ENCODE results near the gene MAD2L1.

MAD2L1 gene

GRCh38 chr4:120049732-120050494 lies 16.7 kb downstream of the MAD2L1 start:
- H3K9ac ChIP-seq (ENCODE audit: low read length): no peak overlapping the region
- peaks cover 19% of the 10 kb centered on the region for H3K36me3 ChIP-seq (replicated peaks; ENCODE audit: low read depth, low read length)
- no peak for TF ChIP-seq EZH2phosphoT487 (IDR thresholded peaks at IDR 0.05; ENCODE audit: low read depth)
- peak; percentile 82 for TF ChIP-seq CTCF (IDR thresholded peaks at IDR 0.05; ENCODE audit: low read depth, low read length)
- H3K4me2 ChIP-seq (ENCODE audit: low read length): no peak overlapping the region
- H3K79me2 ChIP-seq (ENCODE audit: low read length): no peaks in the 10 kb centered on the region
- H3K4me1 ChIP-seq (ENCODE audit: low read length): peaks cover 20% of the 10 kb centered on the region
- no peak overlapping the region for H3K27ac ChIP-seq (ENCODE audit: low read length)
- H3K9me3 ChIP-seq (ENCODE audit: insufficient read depth, low read length): no peaks in the 10 kb centered on the region
- H3K27me3 ChIP-seq (ENCODE audit: low read depth, low read length): no peaks in the 10 kb centered on the region
- no peak overlapping the region for H3K4me3 ChIP-seq (ENCODE audit: low read length)
- H4K20me1 ChIP-seq (ENCODE audit: insufficient read depth, low read length): peaks cover 15% of the 10 kb centered on the region
- no peak overlapping the region for H2AFZ ChIP-seq (ENCODE audit: low read depth, low read length)

GRCh38 chr4:120043828-120044227 lies 22.8 kb downstream of the MAD2L1 start:
- H3K27me3 ChIP-seq (ENCODE audit: low read depth, low read length): no peaks in the 10 kb centered on the region
- H3K27ac ChIP-seq (ENCODE audit: low read length): no peak overlapping the region
- H3K4me2 ChIP-seq (ENCODE audit: low read length): no peak overlapping the region
- no peak overlapping the region for H2AFZ ChIP-seq (ENCODE audit: low read depth, low read length)
- H3K9ac ChIP-seq (ENCODE audit: low read length): no peak overlapping the region
- H3K4me1 ChIP-seq (ENCODE audit: low read length): no peaks in the 10 kb centered on the region
- H3K79me2 ChIP-seq (ENCODE audit: low read length): no peaks in the 10 kb centered on the region
- TF ChIP-seq EZH2phosphoT487 (IDR thresholded peaks at IDR 0.05; ENCODE audit: low read depth) (no peak), CTCF (IDR thresholded peaks at IDR 0.05; ENCODE audit: low read depth, low read length) (no peak)
- H3K4me3 ChIP-seq (ENCODE audit: low read length): no peak overlapping the region
- H4K20me1 ChIP-seq (ENCODE audit: insufficient read depth, low read length): no peaks in the 10 kb centered on the region
- no peaks in the 10 kb centered on the region for H3K9me3 ChIP-seq (ENCODE audit: insufficient read depth, low read length)
- H3K36me3 ChIP-seq (replicated peaks; ENCODE audit: low read depth, low read length): no peaks in the 10 kb centered on the region

DNA sequence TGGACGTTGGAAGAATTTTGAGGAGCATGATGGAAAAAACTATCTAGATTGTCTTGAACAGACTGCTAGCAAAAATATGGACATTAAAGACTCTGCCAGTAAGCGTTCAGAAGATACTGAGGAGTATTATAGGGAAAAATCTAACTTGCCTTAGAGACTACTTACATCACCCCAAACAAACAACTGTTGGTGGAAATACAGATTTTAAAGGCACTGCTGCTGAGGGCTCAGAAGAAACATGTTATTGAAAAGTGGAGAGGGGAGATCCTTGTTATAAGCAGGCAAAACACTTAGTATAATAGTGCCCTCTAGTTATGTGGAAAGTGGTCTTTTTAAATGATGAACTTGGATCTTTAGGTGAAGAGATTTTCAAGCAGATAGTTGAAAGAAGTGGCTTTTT lies 29.2 kb downstream of the MAD2L1 start:
- no peak overlapping the region for H3K4me3 ChIP-seq (ENCODE audit: low read length)
- no peaks in the 10 kb centered on the region for H3K4me1 ChIP-seq (ENCODE audit: low read length)
- H3K36me3 ChIP-seq (replicated peaks; ENCODE audit: low read depth, low read length): no peaks in the 10 kb centered on the region
- TF ChIP-seq EZH2phosphoT487 (IDR thresholded peaks at IDR 0.05; ENCODE audit: low read depth) (no peak), CTCF (IDR thresholded peaks at IDR 0.05; ENCODE audit: low read depth, low read length) (no peak)
- no peaks in the 10 kb centered on the region for H3K79me2 ChIP-seq (ENCODE audit: low read length)
- no peak overlapping the region for H3K27ac ChIP-seq (ENCODE audit: low read length)
- no peak overlapping the region for H3K4me2 ChIP-seq (ENCODE audit: low read length)
- H3K27me3 ChIP-seq (ENCODE audit: low read depth, low read length): no peaks in the 10 kb centered on the region
- H4K20me1 ChIP-seq (ENCODE audit: insufficient read depth, low read length): no peaks in the 10 kb centered on the region
- no peak overlapping the region for H2AFZ ChIP-seq (ENCODE audit: low read depth, low read length)
- H3K9ac ChIP-seq (ENCODE audit: low read length): no peak overlapping the region
- H3K9me3 ChIP-seq (ENCODE audit: insufficient read depth, low read length): no peaks in the 10 kb centered on the region

- H3K27me3 ChIP-seq (ENCODE audit: low read depth, low read length): no peaks in the 10 kb centered on the region
- no peaks in the 10 kb centered on the region for H3K79me2 ChIP-seq (ENCODE audit: low read length)
- no peak for TF ChIP-seq EZH2phosphoT487 (IDR thresholded peaks at IDR 0.05; ENCODE audit: low read depth)
- no peak for TF ChIP-seq CTCF (IDR thresholded peaks at IDR 0.05; ENCODE audit: low read depth, low read length)
- H3K9me3 ChIP-seq (ENCODE audit: insufficient read depth, low read length): no peaks in the 10 kb centered on the region
- H3K36me3 ChIP-seq (replicated peaks; ENCODE audit: low read depth, low read length): no peaks in the 10 kb centered on the region
- no peak overlapping the region for H3K4me3 ChIP-seq (ENCODE audit: low read length)
- H3K9ac ChIP-seq (ENCODE audit: low read length): no peak overlapping the region
- H2AFZ ChIP-seq (ENCODE audit: low read depth, low read length): no peak overlapping the region
- H3K4me2 ChIP-seq (ENCODE audit: low read length): no peak overlapping the region
- no peak overlapping the region for H3K27ac ChIP-seq (ENCODE audit: low read length)
- H4K20me1 ChIP-seq (ENCODE audit: insufficient read depth, low read length): no peaks in the 10 kb centered on the region
- no peaks in the 10 kb centered on the region for H3K4me1 ChIP-seq (ENCODE audit: low read length)
Observed at GRCh38 chr4:120034913-120035312, 31.7 kb downstream of the MAD2L1 start.

Measured in OCI-LY3 (cell line).